ENCODE measurements around the gene SGF29.

DNA sequence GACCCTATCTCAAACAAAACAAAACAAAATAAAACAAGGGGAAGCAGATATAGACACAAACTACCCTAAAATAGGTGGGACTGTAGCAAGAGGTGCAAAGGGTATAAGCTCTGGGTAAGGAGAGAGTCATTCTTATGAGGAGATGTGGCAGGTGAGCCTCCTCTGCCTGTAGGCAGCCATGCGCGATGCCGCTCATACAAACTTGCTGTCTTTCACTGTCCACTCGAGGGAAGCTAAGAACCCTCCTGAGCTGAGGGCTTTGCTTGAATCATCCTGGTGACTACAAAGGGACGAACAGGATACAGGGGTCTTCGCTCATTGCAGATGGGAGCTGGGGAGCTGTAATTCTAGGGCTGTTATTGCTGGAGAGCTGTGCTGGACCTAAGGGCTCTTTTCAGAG, 32.3 kb upstream of the SGF29 start:
- TF ChIP-seq, protein P1, sequence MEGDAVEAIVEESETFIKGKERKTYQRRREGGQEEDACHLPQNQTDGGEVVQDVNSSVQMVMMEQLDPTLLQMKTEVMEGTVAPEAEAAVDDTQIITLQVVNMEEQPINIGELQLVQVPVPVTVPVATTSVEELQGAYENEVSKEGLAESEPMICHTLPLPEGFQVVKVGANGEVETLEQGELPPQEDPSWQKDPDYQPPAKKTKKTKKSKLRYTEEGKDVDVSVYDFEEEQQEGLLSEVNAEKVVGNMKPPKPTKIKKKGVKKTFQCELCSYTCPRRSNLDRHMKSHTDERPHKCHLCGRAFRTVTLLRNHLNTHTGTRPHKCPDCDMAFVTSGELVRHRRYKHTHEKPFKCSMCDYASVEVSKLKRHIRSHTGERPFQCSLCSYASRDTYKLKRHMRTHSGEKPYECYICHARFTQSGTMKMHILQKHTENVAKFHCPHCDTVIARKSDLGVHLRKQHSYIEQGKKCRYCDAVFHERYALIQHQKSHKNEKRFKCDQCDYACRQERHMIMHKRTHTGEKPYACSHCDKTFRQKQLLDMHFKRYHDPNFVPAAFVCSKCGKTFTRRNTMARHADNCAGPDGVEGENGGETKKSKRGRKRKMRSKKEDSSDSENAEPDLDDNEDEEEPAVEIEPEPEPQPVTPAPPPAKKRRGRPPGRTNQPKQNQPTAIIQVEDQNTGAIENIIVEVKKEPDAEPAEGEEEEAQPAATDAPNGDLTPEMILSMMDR (IDR thresholded peaks at IDR 0.05; ENCODE audit: insufficient read depth, low read length, poor library complexity, severe bottlenecking): no peak
- TF ChIP-seq EZH2phosphoT487 (conservative IDR thresholded peaks at IDR 0.05; ENCODE audit: low read length): no peak

All from SU-DHL-6 (cell line).